ENCODE data around the gene TPI1. TPM values are rescaled to one million over a fixed set of nuclear protein-coding genes. Genes with fewer than 3 reads are reported as not detected.

Gene TPI1
- total and polyA plus RNA-seq, 4 donors, result 190 to 547 (median 396) TPM

- H3K9ac ChIP-seq (ENCODE audit: low read depth in 1 of 2, low read length in 2 of 2), result peak overlapping the region; percentile 36 to 65
- H3K4me1 ChIP-seq (ENCODE audit: control insufficient read depth in 4 of 4, insufficient read depth in 4 of 4, low read length in 3 of 4), result peaks cover 0 to 47% (median 34%) of the 10 kb centered on the region in 4 donors
- TF ChIP-seq RAD21 (IDR thresholded peaks at IDR 0.05) (peak; percentile 52 to 74), HNF4G (IDR thresholded peaks at IDR 0.05) (no peak), CTCF (IDR thresholded peaks at IDR 0.05; ENCODE audit: low read depth, low read length, missing input control) (peak; percentile 90), SP1 (IDR thresholded peaks at IDR 0.05) (peak; percentile 9), FOXA2 (IDR thresholded peaks at IDR 0.05) (no peak), REST (IDR thresholded peaks at IDR 0.05) (no peak), YY1 (IDR thresholded peaks at IDR 0.05) (peak; percentile 19), FOXA1 (IDR thresholded peaks at IDR 0.05) (no peak)
- H3K27me3 ChIP-seq (ENCODE audit: control insufficient read depth in 4 of 4, insufficient read depth in 4 of 4, low read length in 3 of 4), result no peaks in the 10 kb centered on the region
- DNase-seq (ENCODE audit: low spot score), result peak; percentile 92
- peaks cover 4 to 12% (median 7%) of the 10 kb centered on the region in 4 donors for H3K36me3 ChIP-seq (ENCODE audit: control insufficient read depth in 4 of 4, insufficient read depth in 3 of 4, low read depth in 1 of 4, low read length in 3 of 4)
- H3K4me3 ChIP-seq (ENCODE audit: low read depth in 1 of 3, low read length in 3 of 3), result peak overlapping the region; percentile 69 to 76 (median 75)
- H3K27ac ChIP-seq (ENCODE audit: low read depth in 1 of 2, low read length in 2 of 2), result peak overlapping the region; percentile 52 to 67
- 2% methylated on average over 40 of the region's 40 CpGs for WGBS
- no peaks in the 10 kb centered on the region for H3K9me3 ChIP-seq (ENCODE audit: control insufficient read depth in 4 of 4, low read length in 3 of 4)
These were observed 5.0 kb downstream of the TPI1 start for GRCh38 chr12:6872073-6873048.

- WGBS, result 1% methylated on average over 66 of the region's 66 CpGs
- Histone ChIP-seq H3K9me3 (ENCODE audit: control insufficient read depth in 4 of 4, low read length in 3 of 4) (no peaks in the 10 kb centered on the region), H3K4me1 (ENCODE audit: control insufficient read depth in 4 of 4, insufficient read depth in 4 of 4, low read length in 3 of 4) (peaks cover 0 to 44% (median 32%) of the 10 kb centered on the region in 4 donors), H3K27me3 (ENCODE audit: control insufficient read depth in 4 of 4, insufficient read depth in 4 of 4, low read length in 3 of 4) (no peaks in the 10 kb centered on the region), H3K4me3 (ENCODE audit: low read depth in 1 of 3, low read length in 3 of 3) (peak within 1 kb of the TSS; percentile 69 to 76 (median 75)), H3K36me3 (ENCODE audit: control insufficient read depth in 4 of 4, insufficient read depth in 3 of 4, low read depth in 1 of 4, low read length in 3 of 4) (peaks cover 4 to 12% (median 7%) of the 10 kb centered on the region in 4 donors), H3K9ac (ENCODE audit: low read depth in 1 of 2, low read length in 2 of 2) (peak within 1 kb of the TSS; percentile 45 to 65), H3K27ac (ENCODE audit: low read depth in 1 of 2, low read length in 2 of 2) (peak within 1 kb of the TSS; percentile 54 to 75)
- peak; percentile 99 for DNase-seq (ENCODE audit: low spot score)
- TF ChIP-seq ZBTB33 (IDR thresholded peaks at IDR 0.05), result no peak
- peak; percentile 37 for TF ChIP-seq NR2F2 (IDR thresholded peaks at IDR 0.05)
- no peak for TF ChIP-seq YY1 (IDR thresholded peaks at IDR 0.05)
- TF ChIP-seq JUND (IDR thresholded peaks at IDR 0.05), result no peak
- peak; percentile 43 for TF ChIP-seq REST (IDR thresholded peaks at IDR 0.05)
- peak in 1 of 2 donors; percentile 15 for TF ChIP-seq HNF4A (conservative IDR thresholded peaks at IDR 0.05)
- peak in 1 of 2 donors; percentile 80 for TF ChIP-seq GABPA (IDR thresholded peaks at IDR 0.05 in 1 of 2, conservative IDR thresholded peaks at IDR 0.05 in 1 of 2)
- peak in 1 of 2 donors; percentile 21 for TF ChIP-seq RXRA (IDR thresholded peaks at IDR 0.05)
- no peak for TF ChIP-seq FOXA2 (IDR thresholded peaks at IDR 0.05)
- TF ChIP-seq RAD21 (IDR thresholded peaks at IDR 0.05), result peak; percentile 17 to 53
- no peak for TF ChIP-seq HNF4G (IDR thresholded peaks at IDR 0.05)
- TF ChIP-seq FOXA1 (IDR thresholded peaks at IDR 0.05), result peak; percentile 4
- no peak for TF ChIP-seq ATF3 (IDR thresholded peaks at IDR 0.05)
- no peak for TF ChIP-seq EGR1 (IDR thresholded peaks at IDR 0.05; ENCODE audit: low read depth in 2 of 2)
These were observed 6.0 kb downstream of the TPI1 start, which contains the start of gene SPSB2 for GRCh38 chr12:6873094-6874014. Gene SPSB2 (minus strand): TSS chr12:6873303. CDS start chr12:6872901, 402 bp downstream.

Data from liver (tissue), 9 donors.